ENCODE measurements around the gene CDT1.
"Not testable (repeated sequence)": the region's sequence is repeated elsewhere in the genome, so short reads cannot be mapped to it uniquely, and the experiment has no call there.

The CDT1 gene

GRCh38 chr16:88784074-88784855 lies 19.3 kb upstream of the CDT1 start:
- peak; percentile 41 to 45 for DNase-seq

- DNase-seq: no peak
These were observed 18.8 kb upstream of the CDT1 start for GRCh38 chr16:88784856-88785105.

GRCh38 chr16:88785106-88785924 lies 18.3 kb upstream of the CDT1 start, which contains the start of gene PIEZO1:
Gene PIEZO1 (minus strand): TSS chr16:88785220. CDS start chr16:88784964, 256 bp downstream.
- peak; percentile 84 to 89 for DNase-seq

- no peak for DNase-seq
These were observed 15.8 kb upstream of the CDT1 start for GRCh38 chr16:88787579-88788314.

GRCh38 chr16:88788749-88789148 lies 14.8 kb upstream of the CDT1 start:
- DNase-seq: not testable (repeated sequence)

GRCh38 chr16:88789594-88789993 lies 14.0 kb upstream of the CDT1 start:
- peak; percentile 13 to 42 for DNase-seq

- peak; percentile 65 for DNase-seq
These were observed 13.0 kb upstream of the CDT1 start for GRCh38 chr16:88790312-88791211.

GRCh38 chr16:88792078-88792550 lies 11.5 kb upstream of the CDT1 start:
- no peak for DNase-seq

- DNase-seq: no peak
These were observed 10.8 kb upstream of the CDT1 start for GRCh38 chr16:88792668-88793250.

- peak; percentile 16 to 26 for DNase-seq
These were observed 10.2 kb upstream of the CDT1 start for GRCh38 chr16:88793251-88793954.

- DNase-seq: no peak
These were observed 7.3 kb upstream of the CDT1 start for GRCh38 chr16:88796278-88796677.

- DNase-seq: no peak
These were observed 5.5 kb upstream of the CDT1 start for GRCh38 chr16:88798073-88798472.

GRCh38 chr16:88798772-88799455 lies 4.7 kb upstream of the CDT1 start:
- DNase-seq: no peak

GRCh38 chr16:88799569-88800276 lies 3.9 kb upstream of the CDT1 start:
- peak; percentile 26 to 43 for DNase-seq

- no peak for DNase-seq
These were observed 3.4 kb upstream of the CDT1 start for GRCh38 chr16:88800277-88800592.

GRCh38 chr16:88804173-88804551 lies 573 bp downstream of the CDT1 start:
- no peak for DNase-seq

- DNase-seq: peak in 1 of 2 donors; percentile 42
These were observed 1.2 kb downstream of the CDT1 start for GRCh38 chr16:88804552-88805339.

- no peak for DNase-seq
These were observed 1.7 kb downstream of the CDT1 start for GRCh38 chr16:88805340-88805715.

- DNase-seq: no peak
These were observed 2.4 kb downstream of the CDT1 start for GRCh38 chr16:88805887-88806393.
